Right renal cortex interstitium (tissue), 3 donors: ENCODE results near the gene AGPAT4. TPM values are rescaled to one million over a fixed set of nuclear protein-coding genes. Genes with fewer than 3 reads are reported as not detected.

ENCODE experiments used
- DNase-seq, 3 donors: peaks; one replicate each; pipeline ENCODE4 v3.0.0-alpha.2; 2013; ENCODE audit warnings: low read depth in 3 of 3, low spot score in 2 of 3
- polyA plus RNA-seq, 3 donors: library from polyadenylated mRNA; unstranded; fragments of 120-200 nt; gene quantifications; one replicate each; pipeline ENCODE4 v1.2.1, GENCODE V29; 2013; ENCODE audit not compliant: insufficient read length in 3 of 3

The AGPAT4 gene
- polyA plus RNA-seq, 3 donors: 16.3 to 19.4 (median 17.9) TPM

DNA sequence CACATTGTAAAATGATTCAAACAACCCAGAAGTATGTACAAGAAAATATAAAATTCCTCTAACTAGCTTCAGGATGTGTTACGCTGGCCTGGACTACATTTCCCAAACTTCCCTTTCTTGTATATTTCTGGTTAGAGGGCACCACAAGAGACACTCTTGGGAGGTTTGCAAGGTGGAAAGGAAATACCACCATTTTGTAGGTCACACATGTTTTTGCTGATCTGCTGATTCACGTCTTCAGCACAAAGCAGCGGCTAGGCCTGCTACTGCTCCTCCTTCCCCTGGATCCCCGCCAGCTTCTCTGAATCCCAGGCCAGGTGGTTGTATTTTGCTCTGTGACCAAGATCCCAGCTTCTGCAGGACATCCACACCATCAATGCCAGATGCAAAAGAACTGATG lies 104.2 kb downstream of the AGPAT4 start:
- DNase-seq: no peak

- DNase-seq: no peak
Measured at GRCh38 chr6:161169035-161169434, 104.8 kb downstream of the AGPAT4 start.

GRCh38 chr6:161168281-161168891 lies 105.5 kb downstream of the AGPAT4 start:
- no peak for DNase-seq

DNA sequence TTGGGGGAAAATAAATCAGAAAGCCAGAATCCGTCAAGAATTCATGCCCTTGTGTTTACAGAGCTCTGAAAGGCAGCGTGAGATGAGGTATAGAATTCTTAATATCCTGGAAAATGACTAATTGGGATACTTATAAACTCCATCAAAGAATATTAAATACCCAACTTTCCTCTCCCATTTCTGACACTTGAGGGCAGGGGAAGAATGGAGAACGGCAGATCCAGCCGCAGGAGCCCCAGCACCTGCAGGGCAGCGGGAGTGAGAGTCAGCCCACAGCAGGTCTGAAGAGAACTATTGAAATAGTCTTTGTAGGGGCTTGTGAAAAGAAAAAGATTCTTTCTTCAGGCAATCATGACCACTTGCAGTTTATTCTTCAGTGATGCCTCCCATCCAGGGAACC lies 107.2 kb downstream of the AGPAT4 start:
- no peak for DNase-seq

DNA sequence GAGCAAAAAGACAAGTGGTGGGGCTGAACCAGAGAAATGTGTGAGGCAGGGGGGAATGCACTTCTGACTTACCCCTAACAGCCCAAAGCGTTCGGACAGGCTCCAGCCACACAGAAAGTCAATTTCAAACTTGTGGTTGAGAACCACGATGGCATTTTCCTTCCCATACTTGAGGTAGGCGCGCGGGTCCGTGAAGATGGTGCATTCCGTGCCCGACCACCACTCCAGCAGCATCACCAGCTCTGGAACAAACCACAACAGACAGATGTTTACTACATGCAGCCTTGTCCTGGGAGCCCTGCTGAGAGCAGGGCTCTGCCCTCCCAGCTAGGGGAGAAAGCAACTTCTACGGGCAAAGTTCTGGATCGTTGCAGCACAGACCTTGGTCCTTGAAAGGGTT lies 107.7 kb downstream of the AGPAT4 start:
- no peak for DNase-seq

DNA sequence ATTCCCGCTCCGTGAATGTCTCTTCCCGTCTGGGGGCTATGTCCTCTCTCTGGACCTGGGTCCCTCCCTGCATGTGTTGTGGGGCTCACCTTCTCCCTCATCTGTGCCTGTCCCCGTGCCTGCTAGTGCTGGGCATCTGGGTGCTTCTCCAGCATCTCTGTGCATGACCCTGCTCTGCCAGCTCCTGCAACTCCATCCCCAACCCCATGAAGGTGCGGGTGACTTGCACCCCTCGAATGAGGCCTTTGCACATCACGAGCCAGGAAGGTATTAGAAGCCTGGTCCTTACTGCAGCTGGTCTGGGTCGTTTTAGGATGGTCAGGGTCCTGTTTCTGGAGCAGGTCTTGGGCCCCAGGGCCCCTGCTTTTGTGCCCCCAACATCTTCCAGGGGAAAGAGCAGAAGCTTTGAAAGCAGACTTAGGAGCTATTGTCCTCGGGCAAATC lies 109.7 kb downstream of the AGPAT4 start:
- DNase-seq: no peak

DNA sequence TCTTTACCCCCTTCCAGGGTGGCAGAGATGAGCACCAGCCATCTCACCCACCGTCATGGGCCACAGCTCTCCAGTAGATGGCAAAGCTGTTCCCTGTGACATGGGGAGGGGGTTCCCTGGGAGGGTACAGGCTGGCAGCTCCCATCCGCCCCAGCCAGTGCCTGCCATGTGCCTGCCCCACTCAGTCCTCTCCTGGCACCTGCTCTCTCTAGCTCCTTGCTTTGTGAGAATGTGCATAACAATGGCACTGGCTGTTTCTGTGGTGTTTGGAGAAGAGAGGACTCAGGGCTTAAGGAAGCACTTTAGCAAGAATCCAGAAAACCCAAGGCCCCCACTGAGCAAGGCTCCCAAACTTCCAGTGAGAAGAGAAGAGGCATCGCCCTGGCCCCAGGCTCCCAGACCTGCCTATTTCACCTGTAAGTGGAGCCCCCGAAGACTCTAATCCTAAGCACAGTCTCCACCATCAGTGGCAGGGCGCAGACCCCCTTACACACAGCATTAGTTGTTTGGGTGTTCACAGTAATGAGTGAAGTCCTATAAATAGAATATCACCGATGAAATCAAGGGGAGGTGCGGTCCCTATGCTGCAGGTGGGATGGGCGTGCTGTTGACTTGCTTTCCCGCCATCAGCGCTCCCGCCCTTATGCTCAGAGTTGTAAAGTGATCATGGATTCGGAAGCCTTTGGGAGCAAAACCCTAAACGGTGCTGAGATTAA lies 110.2 kb downstream of the AGPAT4 start:
- DNase-seq: no peak

DNA sequence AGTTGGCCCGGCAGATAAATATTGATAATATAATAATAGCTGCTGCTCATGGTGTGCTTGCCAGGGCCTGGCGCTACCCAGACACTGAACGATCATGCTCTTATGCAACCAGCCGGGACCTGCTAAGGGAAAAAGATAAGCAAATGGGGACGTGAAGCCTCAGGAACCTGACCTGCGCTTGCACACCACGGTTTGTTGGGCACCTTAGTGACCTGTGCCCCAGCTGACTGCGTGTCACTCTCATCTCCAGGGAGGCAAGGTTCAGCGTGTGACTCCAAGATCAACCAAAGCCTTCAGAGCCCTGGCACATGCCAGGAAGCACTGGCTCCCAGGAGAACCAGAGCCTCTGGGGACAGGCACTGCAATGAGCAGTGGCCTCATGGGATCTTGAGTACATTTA lies 111.1 kb downstream of the AGPAT4 start:
- no peak for DNase-seq

- no peak for DNase-seq
Measured at GRCh38 chr6:161161889-161162624, 111.8 kb downstream of the AGPAT4 start.

GRCh38 chr6:161161121-161161520 lies 112.7 kb downstream of the AGPAT4 start:
- no peak for DNase-seq

DNA sequence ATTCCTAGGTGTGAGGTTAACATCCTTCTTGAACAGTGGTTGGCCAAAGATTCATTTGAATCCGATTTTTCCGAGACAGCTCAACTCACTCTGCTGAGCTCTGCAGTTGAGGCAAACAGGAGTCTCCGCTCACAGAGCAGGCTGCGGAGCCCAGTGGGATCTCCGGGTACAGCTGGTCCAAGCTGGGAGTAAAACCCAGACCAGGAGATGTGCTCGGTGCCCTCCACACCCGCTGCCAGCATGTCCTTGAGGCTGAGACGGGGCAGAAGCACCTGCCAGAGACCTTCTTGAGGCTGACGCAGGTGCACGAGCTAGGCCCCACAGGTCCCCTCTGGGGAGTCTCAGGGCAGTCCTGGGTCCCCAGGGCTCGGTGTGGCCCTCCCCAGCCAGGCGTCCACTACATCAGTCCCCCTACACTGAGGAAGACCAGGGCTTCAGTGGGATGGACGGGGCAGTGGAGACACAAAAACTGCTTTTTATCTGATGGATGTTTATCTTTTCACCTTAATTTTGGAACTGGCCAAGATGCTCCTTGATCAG lies 119.0 kb downstream of the AGPAT4 start:
- no peak for DNase-seq

DNA sequence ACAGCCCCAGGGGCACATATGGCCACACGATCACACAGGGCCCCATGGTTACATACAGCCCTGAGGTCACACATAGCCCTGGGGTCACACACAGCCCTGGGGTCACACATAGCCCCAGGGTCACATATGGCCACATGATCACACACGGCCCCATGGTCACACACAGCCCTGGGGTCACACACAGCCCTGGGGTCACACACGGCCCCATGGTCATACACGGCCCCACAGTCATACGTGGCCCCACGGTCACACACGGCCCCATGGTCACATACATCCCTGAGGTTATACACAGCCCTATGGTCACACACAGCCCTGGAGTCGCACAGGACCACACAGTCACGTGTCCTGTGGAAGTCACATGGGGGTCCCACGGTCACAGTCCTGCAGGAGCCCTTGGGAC lies 120.1 kb downstream of the AGPAT4 start:
- no peak for DNase-seq

DNA sequence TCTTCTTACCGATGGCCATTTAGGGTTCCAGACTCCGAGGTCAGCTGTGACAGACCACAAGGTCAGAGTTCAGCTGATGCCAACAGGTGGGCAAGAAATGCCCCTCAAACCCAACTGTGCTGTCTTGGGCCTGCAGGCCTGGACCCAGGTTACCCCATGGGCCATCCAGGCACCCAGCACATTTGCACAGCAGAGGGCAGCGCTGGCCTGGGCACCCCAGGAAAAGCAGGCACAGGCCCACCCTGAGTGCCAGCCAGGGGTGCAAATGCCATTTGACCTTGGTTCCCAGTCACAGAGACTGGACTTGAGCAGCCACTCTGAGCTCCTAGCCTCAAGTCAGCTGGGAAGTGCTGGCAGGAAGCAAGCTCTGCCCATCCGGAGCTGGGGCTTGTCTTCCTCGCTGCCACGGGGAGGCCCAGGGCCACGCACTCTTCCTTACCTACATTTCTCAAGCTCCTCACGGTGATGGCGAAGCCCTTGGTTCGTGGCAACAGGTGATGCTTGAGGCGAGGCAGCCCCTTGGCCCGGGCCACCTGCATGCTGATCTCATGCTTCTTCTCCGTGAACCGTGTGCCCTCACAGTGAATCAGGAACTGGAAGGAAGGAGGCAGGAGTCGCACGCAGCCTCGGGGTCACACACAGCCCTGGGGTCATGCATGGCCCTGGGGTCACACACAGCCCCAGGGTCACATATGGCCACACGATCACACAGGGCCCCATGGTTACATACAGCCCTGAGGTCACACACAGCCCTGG lies 120.8 kb downstream of the AGPAT4 start:
- DNase-seq: no peak

DNA sequence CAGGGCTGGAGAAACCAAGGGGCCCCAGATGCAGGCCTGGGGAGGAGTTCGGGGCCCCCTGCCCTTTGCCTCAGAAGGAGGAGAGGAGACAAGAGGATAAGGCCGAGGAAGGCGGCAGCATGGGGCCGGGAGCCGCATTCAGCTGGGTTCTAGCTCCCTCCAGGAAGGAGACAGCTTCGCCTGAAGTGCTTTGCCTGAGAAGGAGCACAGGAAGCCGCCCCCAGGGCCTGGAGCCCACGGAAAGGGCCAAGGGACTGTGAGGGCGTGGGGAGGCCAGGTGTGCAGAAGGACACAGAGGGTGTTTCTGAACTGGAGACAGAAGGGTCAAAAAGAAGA lies 121.4 kb downstream of the AGPAT4 start:
- no peak for DNase-seq

DNA sequence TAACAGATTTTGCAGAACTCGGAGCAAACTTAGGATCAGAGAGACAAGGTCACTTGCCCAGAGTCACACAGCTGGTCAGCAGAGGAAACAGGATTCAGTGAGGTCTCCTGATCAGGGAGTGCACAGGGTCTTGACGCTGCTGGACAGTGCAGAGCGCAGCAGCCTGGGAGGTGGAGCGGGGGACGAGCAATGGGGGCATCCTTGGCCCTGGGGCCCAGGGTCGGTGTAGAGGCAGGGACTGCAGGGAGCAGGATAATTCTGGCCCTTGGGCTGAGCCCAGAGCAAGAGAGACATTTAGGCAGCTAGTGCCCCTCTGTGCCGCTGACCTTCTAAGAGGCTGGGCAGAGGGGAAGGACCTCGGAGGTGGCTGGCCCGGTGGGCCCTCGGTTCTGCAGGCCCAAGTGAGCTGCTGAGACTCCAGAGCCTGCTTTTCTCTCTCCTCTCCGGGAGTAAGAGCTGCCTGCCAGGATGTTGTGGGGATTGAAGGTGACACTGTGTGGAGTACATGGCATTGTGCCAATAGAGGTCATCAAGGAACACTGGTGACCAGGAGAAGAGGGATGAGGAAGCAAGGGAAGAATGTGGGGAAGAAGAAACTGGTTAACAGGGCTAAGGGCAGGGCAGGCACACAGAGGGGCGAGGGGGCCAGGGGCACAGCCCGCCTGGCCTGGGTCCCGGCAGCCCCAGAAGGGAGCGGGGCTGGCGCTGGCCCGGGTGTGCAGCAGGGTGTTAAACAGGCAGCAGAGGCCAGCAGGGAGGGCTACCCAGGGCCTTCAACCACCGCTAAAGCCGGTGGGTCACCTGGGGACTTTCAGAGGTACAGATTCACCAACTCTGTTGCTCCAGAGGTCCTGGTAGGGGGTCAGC lies 122.0 kb downstream of the AGPAT4 start:
- no peak for DNase-seq

DNA sequence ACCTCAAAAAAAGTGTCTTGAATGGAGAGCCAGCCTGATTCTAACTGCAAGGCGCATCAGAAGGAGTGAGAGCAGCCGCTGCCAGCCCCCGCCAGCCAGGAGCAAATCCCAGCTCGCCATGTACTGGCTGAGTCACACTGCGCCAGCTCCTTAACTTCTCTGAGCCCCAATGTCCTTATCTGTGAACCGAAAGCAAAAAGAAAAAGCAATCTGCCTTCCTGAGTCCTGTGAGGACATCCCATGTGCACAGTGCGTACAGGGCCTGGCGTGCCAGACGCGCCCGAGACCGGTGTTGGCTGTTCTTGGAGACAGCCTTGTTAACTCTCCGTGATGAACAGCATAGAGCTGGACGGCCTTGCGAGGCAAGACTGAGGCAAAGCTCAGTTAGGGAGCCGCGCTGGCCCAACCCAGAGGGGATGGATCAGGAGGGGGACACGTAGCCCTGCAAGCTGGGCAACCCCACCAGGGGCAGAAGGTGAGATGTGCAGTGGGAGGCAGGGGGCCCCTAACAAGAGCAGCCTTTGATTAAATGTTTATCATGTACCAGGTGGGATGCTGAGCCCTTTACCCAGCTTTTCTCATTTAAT lies 122.7 kb downstream of the AGPAT4 start:
- no peak for DNase-seq

DNA sequence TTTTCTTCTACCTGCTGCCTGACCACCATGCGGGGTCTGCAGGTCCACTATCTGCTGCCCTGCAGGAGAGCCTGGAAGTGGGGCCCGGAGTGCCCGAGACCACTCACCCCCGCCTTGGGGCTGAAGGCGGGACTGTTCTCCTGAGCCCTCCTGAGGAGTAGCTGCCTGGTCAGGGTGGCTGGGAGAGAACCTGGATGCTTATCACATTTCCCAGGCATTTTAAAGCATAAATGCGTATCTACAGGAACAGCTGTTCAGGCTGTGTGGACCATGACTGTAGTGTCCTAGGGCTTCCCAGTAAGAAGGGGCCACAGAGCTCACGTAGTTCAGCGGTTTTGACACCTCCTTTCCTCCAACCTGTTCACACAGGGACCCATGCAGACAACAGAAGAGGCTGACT lies 123.3 kb downstream of the AGPAT4 start:
- no peak for DNase-seq

DNA sequence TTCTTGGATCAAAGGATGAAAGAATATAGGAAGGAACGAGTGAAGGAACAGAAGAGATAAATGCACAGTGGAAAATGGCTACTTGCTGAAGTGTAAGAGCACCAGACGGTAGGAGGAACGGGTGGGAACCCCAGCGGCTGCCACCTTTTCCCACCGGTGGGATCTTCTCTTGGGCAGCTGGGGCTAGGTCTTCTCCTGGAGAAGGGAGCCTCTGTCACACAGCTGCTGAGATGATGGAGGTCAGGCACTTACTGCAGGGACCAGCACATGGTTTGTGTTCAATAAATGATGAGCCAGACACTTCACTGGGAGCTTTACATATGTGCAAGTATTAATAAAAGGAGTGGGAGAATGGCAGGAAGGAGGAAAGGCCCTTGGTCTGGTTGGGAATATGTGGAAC lies 123.7 kb downstream of the AGPAT4 start:
- DNase-seq: no peak

DNA sequence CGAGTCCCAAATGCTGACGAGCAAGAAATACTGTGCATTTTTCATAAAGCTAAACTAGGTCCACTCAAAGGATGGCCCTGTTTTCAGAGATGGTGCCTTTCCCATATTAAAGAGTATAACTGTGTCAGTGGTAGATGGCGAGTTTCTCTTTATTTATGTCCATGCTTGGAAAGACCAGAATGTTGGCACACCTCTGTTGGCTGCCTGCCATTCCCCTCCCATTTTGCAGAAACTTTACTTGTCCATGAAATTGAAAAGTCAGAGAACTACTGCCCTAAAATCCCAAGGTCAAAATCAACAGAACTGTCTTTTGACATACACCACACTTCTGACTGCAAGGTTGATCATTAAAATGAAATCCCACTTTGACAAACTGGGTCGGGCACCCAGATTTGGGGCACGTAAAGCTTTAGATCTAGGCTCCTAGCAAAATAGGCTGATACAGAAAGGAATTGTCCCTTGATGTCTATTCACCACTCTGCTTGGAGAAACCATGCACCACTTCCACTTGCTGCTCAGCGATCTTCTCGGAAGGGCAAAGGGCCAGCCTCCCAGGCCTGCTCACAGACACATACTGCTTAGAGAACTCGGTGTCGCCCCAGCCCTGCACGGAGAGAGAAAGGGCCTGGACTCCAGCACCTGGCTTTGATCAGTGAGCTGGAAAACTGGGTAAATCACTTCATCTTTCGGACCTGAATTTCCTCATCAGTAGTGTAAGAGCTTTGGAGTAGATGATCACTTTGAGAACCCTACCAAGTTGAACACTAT lies 130.0 kb downstream of the AGPAT4 start:
- DNase-seq: no peak
